GM06990 (cell line): Measurements from ENCODE around the gene CFDP1.

Experiments used
- DNase-seq: peaks from one replicate; pipeline ENCODE4 v3.0.0-alpha.2; 2011; ENCODE audit not compliant: insufficient read length; ENCODE audit errors: extremely low read depth
- H3K27me3 ChIP-seq: replicated peaks from 2 replicates; pipeline ENCODE4 v1.6.0; 2011; ENCODE audit warnings: low read length; ENCODE audit not compliant: control insufficient read depth, insufficient read depth
- H3K36me3 ChIP-seq: 2 replicates; pipeline ENCODE4 v1.5.1; 2011; ENCODE audit warnings: low read length; ENCODE audit not compliant: control insufficient read depth, insufficient read depth
- H3K4me3 ChIP-seq: replicated peaks from 2 replicates; pipeline ENCODE4 v1.5.1; 2011; ENCODE audit warnings: low read depth, mild to moderate bottlenecking, control low read depth, low read length
- CTCF ChIP-seq: IDR thresholded peaks from 2 replicates; pipeline ENCODE4 v1.5.1; 2011; ENCODE audit warnings: low read length, control low read depth, mild to moderate bottlenecking, inconsistent platforms; ENCODE audit not compliant: insufficient read depth, poor library complexity, severe bottlenecking

Gene CFDP1

GRCh38 chr16:75392906-75393305 is 40.4 kb downstream of the CFDP1 start:
- DNase-seq = no peak
- TF ChIP-seq CTCF = no peak
- peaks cover 4% of the 10 kb centered on the region for H3K36me3 ChIP-seq
- no peaks in the 10 kb centered on the region for H3K27me3 ChIP-seq
- H3K4me3 ChIP-seq = no peak overlapping the region

GRCh38 chr16:75390926-75391653 is 42.2 kb downstream of the CFDP1 start:
- TF ChIP-seq CTCF = no peak
- Histone ChIP-seq H3K36me3 (peaks cover 4% of the 10 kb centered on the region), H3K27me3 (no peaks in the 10 kb centered on the region), H3K4me3 (no peak overlapping the region)
- no peak for DNase-seq

- Histone ChIP-seq H3K27me3 (no peaks in the 10 kb centered on the region), H3K36me3 (peaks cover 3% of the 10 kb centered on the region), H3K4me3 (no peak overlapping the region)
- no peak for DNase-seq
- TF ChIP-seq CTCF = no peak
Measured at GRCh38 chr16:75389096-75389690, 44.1 kb downstream of the CFDP1 start.

- no peak for TF ChIP-seq CTCF
- Histone ChIP-seq H3K36me3 (peaks cover 1% of the 10 kb centered on the region), H3K4me3 (no peak overlapping the region), H3K27me3 (no peaks in the 10 kb centered on the region)
- no peak for DNase-seq
Measured at GRCh38 chr16:75387951-75388350, 45.4 kb downstream of the CFDP1 start.

- H3K4me3 ChIP-seq = no peak overlapping the region
- no peaks in the 10 kb centered on the region for H3K27me3 ChIP-seq
- peak; percentile 16 for DNase-seq
- TF ChIP-seq CTCF = peak; percentile 22
- no peaks in the 10 kb centered on the region; the same call in none of the 2 replicates for H3K36me3 ChIP-seq
Measured at GRCh38 chr16:75385507-75386152, 47.7 kb downstream of the CFDP1 start.
